Measurements from ENCODE around the gene NSG1. TPM values are rescaled to one million over a fixed set of nuclear protein-coding genes. Genes with fewer than 3 reads are reported as not detected.
A peak's percentile ranks its signal among the peaks of the same experiment; 100 is the strongest.

The NSG1 gene
- total RNA-seq, 1 donor: 0.09 TPM

GRCh38 chr4:4390515-4391240, 3.8 kb downstream of the NSG1 start:
- H3K4me3 ChIP-seq (ENCODE audit: low read depth, low read length): no peak overlapping the region
- TF ChIP-seq, protein P1, sequence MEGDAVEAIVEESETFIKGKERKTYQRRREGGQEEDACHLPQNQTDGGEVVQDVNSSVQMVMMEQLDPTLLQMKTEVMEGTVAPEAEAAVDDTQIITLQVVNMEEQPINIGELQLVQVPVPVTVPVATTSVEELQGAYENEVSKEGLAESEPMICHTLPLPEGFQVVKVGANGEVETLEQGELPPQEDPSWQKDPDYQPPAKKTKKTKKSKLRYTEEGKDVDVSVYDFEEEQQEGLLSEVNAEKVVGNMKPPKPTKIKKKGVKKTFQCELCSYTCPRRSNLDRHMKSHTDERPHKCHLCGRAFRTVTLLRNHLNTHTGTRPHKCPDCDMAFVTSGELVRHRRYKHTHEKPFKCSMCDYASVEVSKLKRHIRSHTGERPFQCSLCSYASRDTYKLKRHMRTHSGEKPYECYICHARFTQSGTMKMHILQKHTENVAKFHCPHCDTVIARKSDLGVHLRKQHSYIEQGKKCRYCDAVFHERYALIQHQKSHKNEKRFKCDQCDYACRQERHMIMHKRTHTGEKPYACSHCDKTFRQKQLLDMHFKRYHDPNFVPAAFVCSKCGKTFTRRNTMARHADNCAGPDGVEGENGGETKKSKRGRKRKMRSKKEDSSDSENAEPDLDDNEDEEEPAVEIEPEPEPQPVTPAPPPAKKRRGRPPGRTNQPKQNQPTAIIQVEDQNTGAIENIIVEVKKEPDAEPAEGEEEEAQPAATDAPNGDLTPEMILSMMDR (IDR thresholded peaks at IDR 0.05; ENCODE audit: insufficient read depth, low read length): no peak
- DNase-seq (ENCODE audit: low read depth): no peak

DNA sequence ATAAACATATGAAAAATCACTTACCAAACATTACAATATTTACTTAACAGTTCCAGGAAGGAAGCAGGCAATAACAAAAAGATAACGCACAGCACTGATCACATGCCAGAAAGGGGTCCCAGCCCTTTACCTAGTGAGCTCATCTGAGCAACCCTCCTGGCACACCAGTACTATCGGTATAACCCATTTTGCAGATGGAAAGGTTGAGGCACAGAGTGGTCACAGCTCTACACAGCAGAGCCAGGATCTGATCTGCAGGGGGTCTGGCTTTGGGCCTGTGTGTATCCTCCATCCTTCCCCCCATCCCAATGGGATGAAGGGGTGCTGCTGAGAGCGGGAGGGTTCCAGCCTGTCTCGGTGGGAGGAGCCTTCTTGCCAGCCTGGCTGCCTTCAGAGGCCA, 5.0 kb downstream of the NSG1 start:
- no peak for DNase-seq (ENCODE audit: low read depth)
- H3K4me3 ChIP-seq (ENCODE audit: low read depth, low read length): no peak overlapping the region
- TF ChIP-seq, protein P1 (IDR thresholded peaks at IDR 0.05; ENCODE audit: insufficient read depth, low read length): no peak

DNA sequence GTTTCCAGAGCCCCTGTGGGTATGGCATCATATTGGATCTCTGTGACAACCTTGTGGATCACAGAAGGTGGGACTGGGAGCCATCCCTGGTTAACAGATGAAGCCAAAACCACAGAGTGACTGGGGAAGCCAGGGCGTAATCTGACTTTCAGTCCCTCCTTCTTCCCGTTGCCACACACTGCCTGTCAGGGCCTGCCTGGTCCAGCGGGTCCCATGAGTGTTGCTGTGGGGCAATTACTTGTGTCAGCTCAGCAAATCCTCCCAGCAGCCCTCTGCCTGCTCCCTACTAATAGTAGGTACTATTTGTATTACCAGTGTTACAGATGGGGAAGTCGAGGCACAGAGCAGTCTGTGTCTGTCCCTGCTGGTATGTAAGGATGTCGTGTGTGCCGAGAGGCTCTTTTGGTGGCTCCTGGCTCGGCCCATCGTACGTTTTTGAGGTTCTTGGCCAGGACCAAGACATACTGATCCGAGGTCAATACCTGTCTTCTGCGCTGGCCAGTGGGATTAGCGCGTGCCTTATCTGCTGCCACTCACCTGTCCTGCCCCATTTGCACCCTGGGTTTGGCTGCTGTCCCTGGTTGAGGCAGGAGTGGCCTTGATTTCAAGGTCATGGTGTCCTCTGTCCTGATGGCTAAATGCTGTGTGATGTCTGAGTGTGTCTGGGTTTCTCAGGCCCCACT, 5.7 kb downstream of the NSG1 start:
- no peak overlapping the region for H3K4me3 ChIP-seq (ENCODE audit: low read depth, low read length)
- TF ChIP-seq, protein P1 (IDR thresholded peaks at IDR 0.05; ENCODE audit: insufficient read depth, low read length): no peak
- DNase-seq (ENCODE audit: low read depth): no peak

- TF ChIP-seq, protein P1 (IDR thresholded peaks at IDR 0.05; ENCODE audit: insufficient read depth, low read length): no peak
- DNase-seq (ENCODE audit: low read depth): peak; percentile 57
- H3K4me3 ChIP-seq (ENCODE audit: low read depth, low read length): no peak overlapping the region
Observed at GRCh38 chr4:4394644-4395043, 7.7 kb downstream of the NSG1 start.

GRCh38 chr4:4395371-4395770, 8.5 kb downstream of the NSG1 start:
- no peak overlapping the region for H3K4me3 ChIP-seq (ENCODE audit: low read depth, low read length)
- no peak for DNase-seq (ENCODE audit: low read depth)
- TF ChIP-seq, protein P1 (IDR thresholded peaks at IDR 0.05; ENCODE audit: insufficient read depth, low read length): no peak

DNA sequence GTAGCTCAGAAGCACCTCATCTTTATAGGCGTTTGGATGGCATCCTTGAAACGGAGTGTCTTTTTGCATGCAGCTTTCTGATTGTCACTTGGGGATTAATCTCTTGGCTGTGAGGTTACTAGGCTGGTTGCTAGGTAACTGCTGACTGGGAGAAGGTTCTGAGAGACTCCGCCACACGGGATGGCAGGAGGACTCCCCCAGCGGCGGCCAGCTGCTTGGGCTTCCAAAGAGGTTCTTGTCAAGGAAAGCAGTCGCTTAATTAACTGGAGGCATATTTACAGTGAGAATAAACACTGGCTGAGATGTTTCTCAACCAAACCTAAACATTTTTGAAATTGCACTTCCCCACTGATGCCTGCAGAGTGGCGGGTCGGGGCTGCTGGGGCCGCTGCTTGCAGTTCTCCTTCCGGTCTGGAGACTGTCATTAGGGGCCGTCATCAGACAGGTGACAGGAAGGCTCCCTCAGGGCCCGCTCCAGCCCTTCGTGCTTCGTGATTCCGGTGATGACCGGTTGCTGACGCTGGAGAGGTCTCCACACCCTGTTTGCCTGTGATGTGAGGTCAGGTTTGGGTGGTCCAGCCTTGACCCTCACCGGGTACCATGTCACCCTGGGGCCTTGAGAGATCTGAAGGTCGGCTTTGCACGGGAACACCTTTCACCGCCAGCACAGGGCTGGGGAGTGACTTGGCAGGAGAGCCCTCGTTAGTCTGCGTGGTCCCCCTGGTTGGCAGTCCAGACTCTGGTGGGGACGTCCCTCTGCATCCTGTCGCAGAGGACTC, 9.1 kb downstream of the NSG1 start:
- DNase-seq (ENCODE audit: low read depth): no peak

More for the DNA sequence above, 9.1 kb downstream of the NSG1 start:
- TF ChIP-seq, protein P1 (IDR thresholded peaks at IDR 0.05; ENCODE audit: insufficient read depth, low read length): no peak
- H3K4me3 ChIP-seq (ENCODE audit: low read depth, low read length): no peak overlapping the region
